ENCODE results near the gene LAT. TPM values are rescaled to one million over a fixed set of nuclear protein-coding genes. Genes with fewer than 3 reads are reported as not detected.
A peak's percentile ranks its signal among the peaks of the same experiment; 100 is the strongest.

LAT gene
- total and polyA plus RNA-seq, 8 donors, result 1.3 to 26.8 (median 7.3) TPM; not detected in 1

- no peak overlapping the region for H3K27ac ChIP-seq
- H3K4me3 ChIP-seq, result no peak overlapping the region
- H3K4me1 ChIP-seq, result no peaks in the 10 kb centered on the region
- H3K36me3 ChIP-seq, result no peaks in the 10 kb centered on the region
- 67 to 78% (median 76%) methylated on average over 5 to 15 of the region's 15 CpGs for WGBS, 5 donors
- H3K27me3 ChIP-seq, result peaks cover 0 to 33% (median 0%) of the 10 kb centered on the region in 3 donors
- TF ChIP-seq CTCF (IDR thresholded peaks at IDR 0.05) (no peak), EP300 (IDR thresholded peaks at IDR 0.05) (no peak), POLR2A (IDR thresholded peaks at IDR 0.05) (no peak), POLR2AphosphoS5 (IDR thresholded peaks at IDR 0.05) (no peak)
- no peak for DNase-seq
- no peaks in the 10 kb centered on the region for H3K9me3 ChIP-seq
- intact Hi-C loops (cut with DNase I; ENCODE audit: low total_unique reads), result no loop called here
Observed at GRCh38 chr16:29023279-29024277, 38.7 kb downstream of the LAT start.

GRCh38 chr16:29024278-29024677 is 39.4 kb downstream of the LAT start:
- Histone ChIP-seq H3K9me3 (no peaks in the 10 kb centered on the region), H3K4me1 (peaks cover 0 to 5% (median 0%) of the 10 kb centered on the region in 4 donors), H3K4me3 (no peak overlapping the region), H3K27ac (no peak overlapping the region), H3K36me3 (no peaks in the 10 kb centered on the region), H3K27me3 (peaks cover 0 to 40% (median 0%) of the 10 kb centered on the region in 3 donors)
- DNase-seq, result no peak
- 57 to 77% (median 70%) methylated on average over 5 of the region's 5 CpGs for WGBS, 5 donors
- intact Hi-C loops (cut with DNase I; ENCODE audit: low total_unique reads), result no loop called here
- TF ChIP-seq CTCF (IDR thresholded peaks at IDR 0.05), result no peak
- TF ChIP-seq EP300 (IDR thresholded peaks at IDR 0.05), result no peak
- no peak for TF ChIP-seq POLR2AphosphoS5 (IDR thresholded peaks at IDR 0.05)
- TF ChIP-seq POLR2A (IDR thresholded peaks at IDR 0.05), result no peak

DNA sequence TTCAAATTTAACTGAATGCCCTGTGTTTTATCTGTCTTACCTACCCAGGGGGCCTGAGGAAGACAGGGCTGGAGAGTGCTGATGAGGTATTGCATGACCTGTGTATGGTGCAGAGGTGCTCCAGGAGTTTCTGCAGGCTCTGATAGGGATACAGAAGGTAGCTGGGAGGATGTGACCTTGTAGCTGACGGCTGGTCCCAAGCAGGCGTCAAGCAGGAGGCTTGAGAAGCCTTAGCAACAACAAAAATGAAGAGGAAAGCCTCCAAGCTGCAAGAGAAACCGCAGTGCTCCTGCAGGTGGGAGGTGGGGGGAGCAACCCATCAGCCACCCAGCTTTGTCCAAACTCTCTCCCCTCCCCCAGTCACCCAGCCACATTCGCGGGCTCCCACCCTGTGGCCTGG is 40.4 kb downstream of the LAT start:
- DNase-seq, result peak in 1 of 2 donors; percentile 11
- Histone ChIP-seq H3K36me3 (no peaks in the 10 kb centered on the region), H3K4me1 (peaks cover 0 to 6% (median 0%) of the 10 kb centered on the region in 4 donors), H3K9me3 (no peaks in the 10 kb centered on the region), H3K4me3 (no peak overlapping the region), H3K27ac (no peak overlapping the region), H3K27me3 (peaks cover 0 to 44% (median 0%) of the 10 kb centered on the region in 3 donors)
- 39 to 57% (median 46%) methylated on average over 4 to 5 of the region's 5 CpGs for WGBS, 5 donors
- TF ChIP-seq CTCF (IDR thresholded peaks at IDR 0.05), result no peak
- TF ChIP-seq POLR2AphosphoS5 (IDR thresholded peaks at IDR 0.05), result no peak
- TF ChIP-seq POLR2A (IDR thresholded peaks at IDR 0.05), result no peak
- TF ChIP-seq EP300 (IDR thresholded peaks at IDR 0.05), result no peak
- intact Hi-C loops (cut with DNase I; ENCODE audit: low total_unique reads), result no loop called here

DNA sequence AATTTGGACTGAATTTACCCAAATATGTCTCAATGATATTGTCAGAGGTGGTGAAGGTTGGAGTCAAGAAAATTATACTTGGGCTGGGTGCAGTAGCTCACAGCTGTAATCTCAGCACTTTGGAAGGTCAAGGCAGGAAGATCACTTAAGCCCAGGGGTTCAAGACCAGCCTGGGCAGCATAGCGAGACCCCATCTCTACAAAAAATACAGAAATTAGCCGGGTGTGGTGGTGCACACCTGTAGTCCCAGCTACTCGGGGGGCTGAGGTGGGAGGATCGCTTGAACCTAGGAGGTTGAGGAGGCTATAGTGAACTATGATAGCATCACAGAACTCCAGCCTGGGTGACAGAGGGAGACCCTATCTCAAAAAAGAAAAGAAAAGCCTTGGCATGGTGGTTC is 40.9 kb downstream of the LAT start:
- no peak for DNase-seq
- H3K27me3 ChIP-seq, result peaks cover 0 to 44% (median 0%) of the 10 kb centered on the region in 3 donors
- H3K9me3 ChIP-seq, result no peaks in the 10 kb centered on the region
- no peak overlapping the region for H3K4me3 ChIP-seq
- no peak overlapping the region for H3K27ac ChIP-seq
- peaks cover 0 to 6% (median 0%) of the 10 kb centered on the region in 4 donors for H3K4me1 ChIP-seq
- no peaks in the 10 kb centered on the region for H3K36me3 ChIP-seq
- 85 to 97% (median 92%) methylated on average over 4 of the region's 4 CpGs for WGBS, 5 donors
- intact Hi-C loops (cut with DNase I; ENCODE audit: low total_unique reads), result no loop called here
- no peak for TF ChIP-seq CTCF (IDR thresholded peaks at IDR 0.05)
- TF ChIP-seq POLR2AphosphoS5 (IDR thresholded peaks at IDR 0.05), result no peak
- TF ChIP-seq POLR2A (IDR thresholded peaks at IDR 0.05), result no peak
- no peak for TF ChIP-seq EP300 (IDR thresholded peaks at IDR 0.05)

Data from stomach (tissue), 9 donors.